ENCODE data around the gene RAB22A. TPM values are rescaled to one million over a fixed set of nuclear protein-coding genes. Genes with fewer than 3 reads are reported as not detected.

The RAB22A gene
- polyA plus RNA-seq, 1 experiment: 14.9 TPM

GRCh38 chr20:58374027-58374850, 64.7 kb downstream of the RAB22A start:
- Histone ChIP-seq H3K9me3 (ENCODE audit: control insufficient read depth, insufficient read depth, low read length) (no peaks in the 10 kb centered on the region), H3K27me3 (ENCODE audit: control insufficient read depth, insufficient read depth, low read length) (no peaks in the 10 kb centered on the region), H3K27ac (ENCODE audit: low read depth, low read length) (no peak overlapping the region), H3K4me3 (ENCODE audit: low read depth, low read length) (no peak overlapping the region)
- no peak for TF ChIP-seq CTCF (IDR thresholded peaks at IDR 0.05; ENCODE audit: low read depth, low read length)
- CTCF ChIA-PET: interaction anchor here (1.0 kb wide), 1 partner anchor 74 kb away, joined by 4 read pairs; no protein-coding TSS in a partner anchor
- POLR2A ChIA-PET: interaction anchor here (0.6 kb wide), 1 partner anchor 53 kb away, joined by 6 read pairs; no protein-coding TSS in a partner anchor
- DNase-seq (ENCODE audit: low read depth, low spot score): no peak

DNA sequence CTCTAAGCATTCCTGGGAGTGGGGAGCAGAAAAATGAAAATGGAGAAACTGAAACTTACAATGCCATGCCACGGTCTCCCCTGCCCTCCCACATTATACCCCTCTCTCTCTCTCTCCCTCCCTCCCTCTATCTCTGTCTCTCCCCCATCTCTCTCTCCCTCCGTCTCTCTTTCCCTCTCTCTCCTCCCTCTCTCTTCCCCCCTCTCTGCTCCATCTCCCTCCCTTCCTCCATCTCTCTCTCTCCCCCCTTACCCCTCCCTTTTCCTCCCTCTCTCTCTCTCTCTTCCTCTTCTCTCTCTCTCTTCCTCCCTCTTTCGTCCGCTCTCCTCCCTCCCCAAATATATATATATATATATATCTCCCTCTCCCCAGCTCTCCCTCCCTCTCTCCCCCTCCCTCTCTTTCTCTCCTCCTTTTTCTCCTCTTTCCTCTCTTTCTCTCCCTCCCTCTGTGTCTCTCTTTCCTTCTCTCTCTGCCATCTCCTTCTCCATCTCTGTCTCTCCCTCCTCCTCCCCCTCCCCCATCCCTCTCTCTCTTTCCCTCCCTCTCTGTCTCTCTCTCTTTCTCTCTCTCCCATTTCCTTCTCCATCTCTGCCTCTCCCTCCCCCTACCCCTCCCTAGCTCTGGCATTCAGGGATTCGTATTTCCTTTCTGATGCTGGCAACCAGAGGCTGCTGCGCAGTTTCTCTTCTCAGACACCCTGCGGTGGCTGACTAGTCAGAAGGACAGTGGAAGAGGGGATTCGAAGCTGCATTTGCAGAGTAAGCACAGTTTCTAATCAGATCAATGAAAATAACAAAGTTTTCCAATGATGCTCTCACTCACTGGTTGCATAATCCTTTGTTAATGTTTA, 65.6 kb downstream of the RAB22A start:
- H3K27ac ChIP-seq (ENCODE audit: low read depth, low read length): no peak overlapping the region
- POLR2A ChIA-PET: interaction anchor here (0.6 to 0.7 kb wide), 4 partner anchors 64 to 606 kb away, joined by 3 to 10 read pairs (median 5); partner anchors contain the start of gene NELFCD
- H3K4me3 ChIP-seq (ENCODE audit: low read depth, low read length): no peak overlapping the region
- CTCF ChIA-PET: interaction anchor here (1.0 kb wide), 1 partner anchor 73 kb away, joined by 4 read pairs; no protein-coding TSS in a partner anchor
- no peaks in the 10 kb centered on the region for H3K9me3 ChIP-seq (ENCODE audit: control insufficient read depth, insufficient read depth, low read length)
- H3K27me3 ChIP-seq (ENCODE audit: control insufficient read depth, insufficient read depth, low read length): no peaks in the 10 kb centered on the region
- TF ChIP-seq CTCF (IDR thresholded peaks at IDR 0.05; ENCODE audit: low read depth, low read length): no peak
- DNase-seq (ENCODE audit: low read depth, low spot score): no peak

DNA sequence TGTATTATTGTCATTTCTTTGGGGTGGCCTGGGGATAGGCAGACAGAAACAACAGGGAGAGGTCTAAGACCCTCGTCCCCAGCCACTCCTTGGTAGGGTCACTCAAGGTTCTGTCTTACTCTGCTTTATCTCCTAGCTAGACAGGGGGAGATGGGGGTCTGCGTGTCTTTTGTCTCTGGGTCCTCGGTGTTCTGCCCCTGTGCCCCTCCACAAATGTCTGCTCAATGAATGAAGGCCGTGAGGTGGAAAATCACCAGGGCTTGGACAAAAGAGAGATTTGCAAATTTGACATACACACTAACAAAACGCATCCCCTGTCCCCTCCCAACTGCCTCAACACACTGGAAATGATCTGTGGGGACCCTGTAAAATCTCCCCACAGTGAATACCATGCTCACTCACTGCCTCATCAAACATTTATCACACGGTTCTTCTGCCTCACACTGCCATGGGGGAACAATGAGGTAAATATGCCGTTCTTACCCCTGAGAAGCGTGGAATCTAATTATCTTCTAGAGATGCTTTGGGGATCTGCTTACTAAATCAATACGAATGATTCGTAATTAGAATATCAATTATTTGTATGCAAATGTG, 66.3 kb downstream of the RAB22A start:
- Histone ChIP-seq H3K4me3 (ENCODE audit: low read depth, low read length) (no peak overlapping the region), H3K9me3 (ENCODE audit: control insufficient read depth, insufficient read depth, low read length) (no peaks in the 10 kb centered on the region), H3K27ac (ENCODE audit: low read depth, low read length) (no peak overlapping the region), H3K27me3 (ENCODE audit: control insufficient read depth, insufficient read depth, low read length) (peaks cover 2% of the 10 kb centered on the region)
- no peak for TF ChIP-seq CTCF (IDR thresholded peaks at IDR 0.05; ENCODE audit: low read depth, low read length)
- ChIA-PET CTCF (no interaction called here), POLR2A (interaction anchor here (0.6 to 0.7 kb wide), 3 partner anchors 63 to 606 kb away, joined by 3 to 6 read pairs (median 4); partner anchors contain the start of gene NELFCD)
- DNase-seq (ENCODE audit: low read depth, low spot score): no peak

DNA sequence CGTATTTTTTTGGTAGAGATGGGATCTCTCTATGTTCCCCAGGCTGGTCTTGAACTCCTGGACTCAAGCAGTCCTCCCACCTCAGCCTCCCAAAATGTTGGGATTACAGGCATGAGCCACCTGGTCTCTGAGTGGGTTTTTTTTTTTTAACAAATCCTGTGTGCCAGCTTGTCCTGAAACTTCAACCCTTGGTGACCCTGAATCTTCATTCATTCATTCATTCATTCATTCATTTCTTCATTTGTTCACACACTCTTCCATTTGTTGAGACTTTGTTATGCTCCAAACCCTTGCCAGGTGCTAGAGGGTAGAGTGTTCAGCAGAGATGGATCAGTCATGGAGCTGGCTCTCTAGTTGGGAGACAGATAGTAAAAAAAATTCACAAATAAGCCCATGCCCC, 67.5 kb downstream of the RAB22A start:
- Histone ChIP-seq H3K27me3 (ENCODE audit: control insufficient read depth, insufficient read depth, low read length) (peaks cover 3% of the 10 kb centered on the region), H3K4me3 (ENCODE audit: low read depth, low read length) (no peak overlapping the region), H3K27ac (ENCODE audit: low read depth, low read length) (no peak overlapping the region), H3K9me3 (ENCODE audit: control insufficient read depth, insufficient read depth, low read length) (peaks cover under 1% of the 10 kb centered on the region; the same call in 1 of the 2 replicates)
- no peak for DNase-seq (ENCODE audit: low read depth, low spot score)
- ChIA-PET CTCF (interaction anchor here (0.7 to 1.0 kb wide), 2 partner anchors 9 to 12 kb away, joined by 3 to 5 read pairs; no protein-coding TSS in a partner anchor), POLR2A (no interaction called here)
- TF ChIP-seq CTCF (IDR thresholded peaks at IDR 0.05; ENCODE audit: low read depth, low read length): no peak
